RWPE2 (cell line): ENCODE data around the gene LHFPL2.

Source experiments
- ATAC-seq: fragments of 200-7000 bp; cut with Tn5 transposase; 3 replicates; pipeline ENCODE4 v1.9.1; 2021; ENCODE audit warnings: low read depth
- DNase-seq: peaks from one replicate; pipeline ENCODE4 v3.0.0-alpha.2; 2020; ENCODE audit warnings: low spot score
- H3K27ac ChIP-seq: fragments of 450-650 bp; 2 replicates; pipeline ENCODE4 v1.5.1; 2017; ENCODE audit warnings: mild to moderate bottlenecking; ENCODE audit not compliant: poor library complexity, severe bottlenecking
- H3K27me3 ChIP-seq: fragments of 250-450 bp; sonication (Bioruptor Pico); 2 replicates; pipeline ENCODE4 v1.5.1; 2021; ENCODE audit warnings: mild to moderate bottlenecking, moderate library complexity; ENCODE audit not compliant: insufficient read depth, poor library complexity, severe bottlenecking
- H3K36me3 ChIP-seq: fragments of 250-450 bp; sonication (Bioruptor Pico); 2 replicates; pipeline ENCODE4 v1.5.1; 2020; ENCODE audit warnings: low read depth, mild to moderate bottlenecking, moderate library complexity
- H3K4me1 ChIP-seq: fragments of 250-450 bp; sonication (Bioruptor Pico); 2 replicates; pipeline ENCODE4 v1.5.1; 2021; ENCODE audit warnings: mild to moderate bottlenecking, moderate library complexity; ENCODE audit not compliant: insufficient read depth, poor library complexity, severe bottlenecking
- H3K4me3 ChIP-seq: fragments of 250-450 bp; sonication (Bioruptor Pico); 2 replicates; pipeline ENCODE4 v1.5.1; 2021; ENCODE audit warnings: mild to moderate bottlenecking, moderate library complexity; ENCODE audit not compliant: severe bottlenecking
- H3K9me3 ChIP-seq: fragments of 250-450 bp; sonication (Bioruptor Pico); 2 replicates; pipeline ENCODE4 v1.5.1; 2021; ENCODE audit warnings: mild to moderate bottlenecking, moderate library complexity; ENCODE audit not compliant: severe bottlenecking
- CTCF ChIP-seq: fragments of 450-650 bp; IDR thresholded peaks from one replicate; pipeline ENCODE4 v1.5.1; 2017; ENCODE audit warnings: mild to moderate bottlenecking, moderate library complexity; ENCODE audit not compliant: poor library complexity, severe bottlenecking

Gene LHFPL2

GRCh38 chr5:78544561-78545201 lies 103.9 kb downstream of the LHFPL2 start:
- H3K4me3 ChIP-seq: no peak overlapping the region
- peaks cover 11% of the 10 kb centered on the region for H3K36me3 ChIP-seq
- DNase-seq (no peak), ATAC-seq (no peak)
- no peak for TF ChIP-seq CTCF
- H3K27me3 ChIP-seq: no peaks in the 10 kb centered on the region
- H3K27ac ChIP-seq: no peak overlapping the region
- H3K9me3 ChIP-seq: no peaks in the 10 kb centered on the region
- no peaks in the 10 kb centered on the region for H3K4me1 ChIP-seq

GRCh38 chr5:78543916-78544315 lies 104.7 kb downstream of the LHFPL2 start:
- Histone ChIP-seq H3K27ac (no peak overlapping the region), H3K4me3 (no peak overlapping the region), H3K27me3 (no peaks in the 10 kb centered on the region), H3K36me3 (peaks cover 5% of the 10 kb centered on the region; the same call in 1 of the 2 replicates), H3K4me1 (no peaks in the 10 kb centered on the region), H3K9me3 (no peaks in the 10 kb centered on the region)
- DNase-seq (no peak), ATAC-seq (no peak)
- TF ChIP-seq CTCF: no peak

- Histone ChIP-seq H3K4me3 (no peak overlapping the region), H3K27ac (no peak overlapping the region), H3K27me3 (no peaks in the 10 kb centered on the region), H3K36me3 (no peaks in the 10 kb centered on the region), H3K4me1 (peaks cover 2% of the 10 kb centered on the region), H3K9me3 (no peaks in the 10 kb centered on the region)
- no peak for TF ChIP-seq CTCF
- ATAC-seq (no peak), DNase-seq (no peak)
Measured at GRCh38 chr5:78543292-78543691, 105.3 kb downstream of the LHFPL2 start.

- Histone ChIP-seq H3K36me3 (no peaks in the 10 kb centered on the region), H3K4me3 (no peak overlapping the region), H3K27me3 (no peaks in the 10 kb centered on the region), H3K9me3 (no peaks in the 10 kb centered on the region), H3K27ac (no peak overlapping the region), H3K4me1 (peaks cover 6% of the 10 kb centered on the region)
- no peak for ATAC-seq
- TF ChIP-seq CTCF: no peak
- no peak for DNase-seq
Measured at GRCh38 chr5:78542321-78542840, 106.2 kb downstream of the LHFPL2 start.

GRCh38 chr5:78541086-78541654 lies 107.4 kb downstream of the LHFPL2 start:
- ATAC-seq: no peak
- Histone ChIP-seq H3K27ac (no peak overlapping the region), H3K27me3 (no peaks in the 10 kb centered on the region), H3K4me1 (peaks cover 6% of the 10 kb centered on the region), H3K36me3 (no peaks in the 10 kb centered on the region), H3K9me3 (no peaks in the 10 kb centered on the region), H3K4me3 (no peak overlapping the region)
- DNase-seq: no peak
- TF ChIP-seq CTCF: no peak
